Left lobe of liver (tissue), 2 donors: ENCODE measurements around the gene RNF31. TPM values are rescaled to one million over a fixed set of nuclear protein-coding genes. Genes with fewer than 3 reads are reported as not detected.

ENCODE experiments used
- ATAC-seq: fragments of 200-7000 bp; cut with Tn5 transposase; one replicate; pipeline ENCODE4 v1.9.1; 2020; ENCODE audit warnings: mild to moderate bottlenecking, moderate library complexity
- DNase-seq: peaks from one replicate; pipeline ENCODE4 v3.0.0-alpha.2; 2020; ENCODE audit warnings: low spot score
- total RNA-seq: library from RNA; stranded (reverse); gene quantifications from one replicate; pipeline ENCODE4 v1.2.1, GENCODE V29; 2021
- donor health status: DM: no; HTN: no; CAD: no; lungs with moderate emphysema.
- donor health status: DM: no; HTN: yes; CAD: no.

Gene RNF31
- total RNA-seq, 1 donor from 2014 or later, result 28.6 TPM

GRCh38 chr14:24181371-24182077, 34.2 kb downstream of the RNF31 start:
- DNase-seq (no peak), ATAC-seq (no peak)

- DNase-seq (no peak), ATAC-seq (no peak)
Observed at GRCh38 chr14:24182110-24182882, 35.0 kb downstream of the RNF31 start.

GRCh38 chr14:24183014-24183481, 35.8 kb downstream of the RNF31 start:
- DNase-seq (no peak), ATAC-seq (no peak)

- ATAC-seq (no peak), DNase-seq (no peak)
Observed at GRCh38 chr14:24184104-24184970, 37.0 kb downstream of the RNF31 start.

GRCh38 chr14:24185026-24185425, 37.7 kb downstream of the RNF31 start:
- DNase-seq (no peak), ATAC-seq (no peak)

- ATAC-seq (no peak), DNase-seq (no peak)
Observed at GRCh38 chr14:24185741-24186140, 38.4 kb downstream of the RNF31 start.

- DNase-seq, result no peak
- ATAC-seq, result no peak
Observed at GRCh38 chr14:24186831-24187538, 39.7 kb downstream of the RNF31 start.

GRCh38 chr14:24187539-24187915, 40.2 kb downstream of the RNF31 start:
- DNase-seq, result no peak
- no peak for ATAC-seq

- DNase-seq, result peak; percentile 96
- ATAC-seq, result peak; percentile 95
Observed at GRCh38 chr14:24188251-24189058, 41.2 kb downstream of the RNF31 start, which contains the start of gene IPO4. TSS of gene IPO4 (minus strand) at chr14:24188816. CDS start at chr14:24188787, 29 bp downstream.

- ATAC-seq (no peak), DNase-seq (no peak)
Observed at GRCh38 chr14:24189059-24189375, 41.7 kb downstream of the RNF31 start.

GRCh38 chr14:24189460-24189859, 42.2 kb downstream of the RNF31 start:
- ATAC-seq, result no peak
- DNase-seq, result no peak

- ATAC-seq, result no peak
- no peak for DNase-seq
Observed at GRCh38 chr14:24190416-24190815, 43.1 kb downstream of the RNF31 start.

- no peak for ATAC-seq
Observed at GRCh38 chr14:24192933-24193332, 45.6 kb downstream of the RNF31 start.

GRCh38 chr14:24194186-24194872, 47.0 kb downstream of the RNF31 start:
- DNase-seq, result no peak
- ATAC-seq, result no peak

More at GRCh38 chr14:24192933-24193332, 45.6 kb downstream of the RNF31 start:
- no peak for DNase-seq

- DNase-seq (no peak), ATAC-seq (no peak)
Observed at GRCh38 chr14:24194873-24195185, 47.5 kb downstream of the RNF31 start.

- peak; percentile 93 for ATAC-seq
- peak; percentile 87 for DNase-seq
Observed at GRCh38 chr14:24195186-24196070, 48.1 kb downstream of the RNF31 start, which contains the start of gene TM9SF1. TSS of gene TM9SF1 (minus strand) at chr14:24195441. CDS start at chr14:24195019, 422 bp downstream.

- ATAC-seq (peak; percentile 41), DNase-seq (no peak)
Observed at GRCh38 chr14:24196071-24197055, 49.1 kb downstream of the RNF31 start.
